GM19099 (cell line): ENCODE results near the gene SHD.

Source experiments
- POLR2A ChIP-seq: IDR thresholded peaks from 3 replicates; pipeline ENCODE4 v1.6.1; 2011; ENCODE audit warnings: low read depth; ENCODE audit not compliant: insufficient read length; ENCODE audit errors: extremely low read depth

The SHD gene

DNA sequence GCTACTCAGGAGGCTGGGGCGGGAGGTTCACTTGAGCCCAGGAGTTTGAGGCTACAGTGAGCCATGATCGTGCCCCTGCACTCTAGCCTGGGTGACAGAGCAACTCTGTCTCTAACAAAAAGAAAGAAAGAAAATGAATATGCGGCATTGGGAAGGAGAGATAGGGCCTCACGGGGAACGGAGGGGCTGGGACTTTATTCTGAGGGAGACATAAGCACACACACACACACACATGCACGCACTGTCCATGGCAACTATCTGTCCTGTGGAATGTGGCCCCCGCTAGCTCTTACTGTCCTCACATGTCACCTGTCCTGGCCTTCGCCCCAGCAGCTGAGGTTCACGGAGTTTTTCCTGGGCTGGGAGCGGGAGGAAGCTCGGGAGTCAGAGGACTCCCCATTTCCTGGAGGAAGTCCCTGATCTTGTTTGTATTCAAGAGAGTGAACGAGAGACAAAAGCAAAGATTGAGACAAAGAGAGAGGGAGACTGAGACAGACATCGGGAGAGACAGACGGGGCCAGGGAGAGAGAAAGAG, 58.9 kb downstream of the SHD start:
- no peak for TF ChIP-seq POLR2A

GRCh38 chr19:4338441-4339355, 59.6 kb downstream of the SHD start, which contains the start of gene STAP2:
TSS of gene STAP2 (minus strand) at chr19:4338827. CDS start at chr19:4338753, 74 bp downstream.
- TF ChIP-seq POLR2A: peak; percentile 55
